NCI-H1417 (cell line): Measurements from ENCODE around the gene GLRX.
"Not testable (repeated sequence)": the region's sequence is repeated elsewhere in the genome, so short reads cannot be mapped to it uniquely, and the experiment has no call there.

Source experiments
- DNase-seq, 3 experiments: peaks; one replicate each; lab custom pipeline; 2025; lab: John Stamatoyannopoulos, UW

GLRX gene, protein sequence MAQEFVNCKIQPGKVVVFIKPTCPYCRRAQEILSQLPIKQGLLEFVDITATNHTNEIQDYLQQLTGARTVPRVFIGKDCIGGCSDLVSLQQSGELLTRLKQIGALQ

DNA sequence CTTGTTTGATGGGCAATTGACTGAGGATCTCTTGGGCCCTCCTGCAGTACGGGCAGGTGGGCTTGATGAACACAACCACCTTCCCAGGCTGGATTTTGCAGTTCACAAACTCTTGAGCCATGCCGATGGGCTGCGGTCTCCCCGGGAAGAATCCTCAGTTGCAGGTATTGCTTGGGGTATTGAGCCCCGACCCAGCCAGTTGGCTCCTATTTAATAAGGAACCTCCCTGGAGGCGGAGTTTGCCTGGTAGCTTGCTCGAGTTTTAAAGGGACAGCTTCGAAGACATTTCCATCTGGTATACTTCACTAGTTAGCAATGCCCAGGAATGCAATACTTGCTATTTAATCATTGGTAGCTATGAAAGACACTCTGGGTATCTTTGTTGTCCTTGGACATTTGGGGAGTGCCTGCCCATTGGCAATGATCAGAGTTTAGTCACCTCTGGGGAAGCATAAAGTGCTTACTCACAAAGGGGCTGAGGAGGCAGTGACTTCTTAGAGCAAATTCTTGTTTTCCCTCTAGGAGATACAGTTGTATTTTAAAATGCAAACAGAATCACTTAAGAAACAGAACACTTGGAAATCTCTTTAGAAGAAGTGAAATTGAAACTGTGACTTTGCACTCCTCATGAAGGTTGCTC is at the start of gene GLRX:
GLRX (minus strand) TSS at position 185 of the 640 bp plus-strand sequence; CDS start at position 121, 64 bp downstream.
- DNase-seq, result peak; percentile 63 to 68 (median 67)

DNA sequence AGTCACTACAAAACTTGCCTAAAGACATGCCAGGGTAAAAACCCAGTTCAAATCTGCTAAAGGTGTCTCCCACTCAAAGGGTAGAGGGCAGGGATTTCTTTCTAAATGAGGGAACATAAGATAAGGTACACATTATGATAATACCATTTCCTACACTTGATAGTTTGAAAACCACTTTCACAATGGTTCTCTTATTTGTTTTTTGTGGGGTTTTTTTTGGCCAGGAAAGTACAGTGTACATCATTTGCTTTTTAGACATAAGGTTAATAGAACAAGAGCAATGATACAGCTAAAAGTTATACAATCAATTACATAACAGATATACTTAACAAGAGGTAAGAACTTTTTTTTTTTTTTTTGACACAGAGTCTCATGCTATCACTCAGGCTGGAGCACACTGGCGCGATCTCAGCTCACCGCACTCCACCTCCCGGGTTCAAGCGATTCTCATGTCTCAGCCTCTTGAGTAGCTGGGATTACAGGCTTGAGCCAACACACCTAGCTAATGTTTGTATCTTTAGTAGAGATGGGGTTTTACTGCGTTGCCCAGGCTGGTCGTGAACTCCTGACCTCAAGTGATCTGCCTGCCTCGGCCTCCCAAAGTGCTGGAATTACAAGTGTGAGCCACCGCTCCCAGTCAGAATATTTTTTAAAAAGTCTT is 48.8 kb upstream of the GLRX start:
- no peak for DNase-seq

- DNase-seq, result no peak
Measured at GRCh38 chr5:95870105-95870672, 47.7 kb upstream of the GLRX start.

- not testable (repeated sequence) for DNase-seq
Measured at GRCh38 chr5:95869173-95869855, 46.8 kb upstream of the GLRX start.

- no peak for DNase-seq
Measured at GRCh38 chr5:95868136-95868535, 45.6 kb upstream of the GLRX start.

DNA sequence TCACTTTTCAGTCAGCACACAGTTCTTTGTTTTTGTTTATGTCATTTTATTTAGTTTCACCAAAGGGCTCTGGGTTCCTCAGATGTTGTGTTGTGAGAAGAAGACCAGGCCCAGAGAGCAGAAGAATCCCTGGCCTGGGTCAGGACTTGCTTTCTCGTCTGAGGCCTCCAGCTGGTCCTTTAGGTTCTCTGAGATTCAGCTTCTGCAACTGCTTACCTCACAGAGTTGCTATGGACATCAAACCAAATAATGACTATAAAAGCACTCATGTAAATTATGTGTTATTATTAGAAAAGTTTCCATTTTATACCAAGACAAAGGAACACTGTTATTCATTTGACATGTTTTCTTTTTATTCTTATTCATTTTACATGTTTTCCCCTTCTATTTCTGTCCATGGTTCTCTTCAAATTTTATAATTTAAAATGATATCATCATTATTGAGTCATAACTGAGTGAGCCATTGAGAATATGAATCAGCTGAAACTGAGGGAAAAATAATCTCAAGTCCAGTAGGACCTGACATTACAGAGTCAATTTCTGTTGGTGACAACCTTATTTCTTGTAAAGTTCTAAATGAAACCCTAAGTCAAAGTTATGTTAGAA is 44.0 kb upstream of the GLRX start:
- no peak for DNase-seq

GRCh38 chr5:95864944-95865504 is 42.5 kb upstream of the GLRX start:
- DNase-seq, result no peak

GRCh38 chr5:95864456-95864855 is 41.9 kb upstream of the GLRX start:
- DNase-seq, result no peak

DNA sequence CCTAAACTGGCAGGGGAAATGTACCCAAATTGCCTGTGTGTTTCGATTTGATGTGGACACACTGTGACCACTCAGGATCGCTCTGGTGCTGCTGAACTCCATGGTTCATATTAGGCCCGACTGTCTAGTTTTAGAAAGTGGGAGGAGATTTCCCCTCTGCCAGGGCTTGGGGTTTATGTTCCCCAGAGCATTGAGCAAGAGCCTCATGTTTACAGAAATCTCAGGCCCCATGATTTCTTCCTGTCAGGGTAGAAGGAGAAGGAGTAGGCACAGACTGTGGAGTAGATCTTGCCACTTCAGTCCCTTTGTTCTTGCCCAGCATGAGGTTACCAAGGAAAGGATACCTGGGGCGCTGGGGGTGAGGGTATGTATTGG is 40.8 kb upstream of the GLRX start:
- peak in 1 of 3 experiments; percentile 3 for DNase-seq

DNA sequence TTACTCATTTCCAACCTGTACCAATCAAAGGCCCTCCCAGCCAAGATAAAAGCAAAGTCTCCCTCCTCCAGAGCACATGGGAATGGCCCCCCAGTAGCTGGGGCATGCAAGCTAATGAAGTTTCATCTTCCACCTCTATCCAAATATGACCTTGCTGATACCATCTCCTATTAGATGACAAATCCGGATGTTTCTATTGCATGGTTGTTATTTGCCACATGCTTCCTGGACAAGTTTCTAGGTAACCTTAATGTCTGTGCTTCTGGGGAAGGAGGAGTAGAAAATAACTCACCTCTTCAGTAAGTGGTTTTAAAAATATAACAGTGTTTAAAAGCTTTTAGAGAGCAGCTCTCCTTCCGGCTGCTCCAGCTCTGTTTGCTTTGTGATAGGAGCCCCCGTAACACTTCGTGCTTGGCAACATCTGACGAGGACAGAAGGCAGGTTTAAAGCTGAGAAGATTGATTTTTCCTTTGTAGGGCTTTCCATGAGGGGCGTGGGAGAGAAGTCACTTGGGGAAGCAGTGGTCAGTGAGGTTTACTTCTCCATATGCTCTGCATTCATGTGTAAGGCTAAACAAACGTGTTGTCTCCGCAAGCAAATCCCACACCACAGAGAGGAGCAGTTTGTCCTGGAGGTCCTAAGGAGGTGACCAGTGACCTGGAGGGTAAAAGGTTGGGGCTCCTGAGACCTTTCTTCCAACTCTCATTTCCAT is 40.3 kb upstream of the GLRX start:
- peak in 2 of 3 experiments; percentile 8 to 42 for DNase-seq

DNA sequence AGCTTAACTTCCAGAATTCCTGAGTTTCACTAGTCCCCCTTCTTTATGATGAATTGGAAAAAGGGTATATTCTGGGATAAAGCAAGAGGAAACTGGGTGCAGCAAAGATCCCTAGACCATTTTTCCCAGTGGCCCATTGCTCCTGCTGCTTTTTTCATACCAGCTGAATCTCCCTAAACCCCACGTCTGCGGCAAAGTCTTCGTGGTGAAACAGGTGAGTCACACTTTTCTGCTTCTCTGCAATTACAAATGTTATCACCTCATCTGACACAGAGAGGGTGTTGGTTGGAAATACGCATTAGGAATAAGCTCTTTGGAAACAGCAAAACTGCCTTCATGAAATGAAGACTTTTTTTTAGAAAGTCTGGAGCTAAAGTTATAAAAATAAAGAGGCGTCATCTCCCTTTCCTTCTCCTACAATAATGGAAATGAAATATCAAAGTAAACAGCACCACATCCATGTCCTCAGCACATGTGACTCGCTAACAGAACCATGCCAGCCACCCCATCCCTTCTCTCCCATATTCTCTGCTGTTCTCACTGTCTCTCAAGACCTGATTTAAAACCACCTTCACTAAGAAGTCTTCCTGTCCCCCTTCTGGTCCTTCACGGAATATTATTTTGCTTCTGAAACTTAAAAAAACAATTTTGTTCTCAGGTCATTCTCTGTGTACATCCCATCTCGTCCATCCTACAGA is 39.5 kb upstream of the GLRX start:
- no peak for DNase-seq

DNA sequence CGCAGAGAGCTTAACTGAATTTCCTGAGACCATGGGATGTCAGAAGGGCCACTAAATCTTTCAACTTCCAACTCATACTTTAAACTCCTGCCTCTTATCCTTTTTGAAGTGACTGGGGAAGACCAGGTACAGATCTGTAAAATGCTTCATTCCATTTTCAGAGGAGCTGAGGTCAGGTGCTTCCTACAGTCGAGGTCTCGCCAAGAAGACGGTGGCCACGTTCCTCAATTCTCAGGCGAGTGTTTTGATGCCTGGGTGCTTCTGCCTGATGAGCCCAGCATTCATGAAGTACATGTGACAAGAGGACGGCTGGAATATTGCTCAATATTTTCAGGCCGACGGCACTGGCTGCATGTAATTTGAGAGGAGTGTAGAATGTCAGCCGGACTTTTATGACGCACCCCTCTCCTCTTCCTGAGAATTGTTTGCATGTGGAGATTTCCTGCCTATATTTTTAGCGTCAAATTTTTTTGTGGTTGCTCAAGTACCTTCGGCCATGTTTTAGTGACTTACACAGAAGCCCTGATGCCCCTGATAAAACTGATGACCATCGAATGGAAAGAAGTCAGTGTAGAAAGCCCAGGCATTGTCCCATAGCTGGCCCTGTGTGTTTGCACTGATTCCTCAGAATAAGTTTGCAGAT is 38.8 kb upstream of the GLRX start:
- peak in 2 of 3 experiments; percentile 6 to 63 for DNase-seq

- DNase-seq, result peak in 2 of 3 experiments; percentile 15 to 47
Measured at GRCh38 chr5:95859661-95860060, 37.1 kb upstream of the GLRX start.

DNA sequence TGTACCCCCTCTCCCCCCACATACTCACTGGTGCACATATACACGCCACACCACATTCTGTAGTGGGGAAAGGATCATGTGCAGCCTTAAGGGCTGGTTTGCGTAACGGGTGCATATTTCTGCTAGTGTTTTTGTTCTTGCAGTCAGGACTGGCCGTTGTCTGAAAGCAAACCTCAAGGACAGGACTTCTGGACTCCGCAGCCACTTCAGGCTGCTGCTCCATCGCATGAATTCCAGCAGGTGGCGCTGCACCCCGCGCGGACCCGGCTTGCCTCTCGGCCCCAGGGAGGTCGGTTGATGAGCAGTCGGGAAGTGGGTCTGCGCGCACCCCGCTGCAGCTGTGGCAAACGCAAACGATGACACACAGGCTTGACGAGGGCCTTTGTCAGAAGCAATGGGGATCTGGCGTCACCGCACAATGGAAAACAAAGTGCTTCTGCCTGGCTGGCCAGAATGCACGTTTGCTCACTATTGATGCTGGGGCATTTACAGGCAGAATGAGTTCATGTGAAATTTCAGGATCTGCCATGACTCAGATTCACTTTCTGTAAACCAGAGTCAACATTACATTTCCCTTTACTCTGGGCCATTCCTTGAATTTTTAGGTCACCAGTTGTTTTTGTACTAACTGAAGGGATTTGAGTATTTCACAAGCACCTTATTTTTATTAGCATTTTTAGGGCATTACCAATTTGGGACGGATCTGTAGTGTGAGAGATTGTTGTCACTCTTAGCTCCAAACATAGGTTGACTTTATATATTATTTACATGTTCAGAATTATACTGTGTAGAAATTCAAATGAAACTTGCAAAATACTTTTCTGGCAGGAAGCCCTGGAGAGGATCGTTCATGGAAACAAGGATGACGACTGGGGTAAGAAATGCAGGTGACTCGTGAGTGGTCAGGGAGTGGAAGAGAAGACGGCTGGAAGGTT is 36.4 kb upstream of the GLRX start:
- DNase-seq, result peak; percentile 71 to 89 (median 76)

DNA sequence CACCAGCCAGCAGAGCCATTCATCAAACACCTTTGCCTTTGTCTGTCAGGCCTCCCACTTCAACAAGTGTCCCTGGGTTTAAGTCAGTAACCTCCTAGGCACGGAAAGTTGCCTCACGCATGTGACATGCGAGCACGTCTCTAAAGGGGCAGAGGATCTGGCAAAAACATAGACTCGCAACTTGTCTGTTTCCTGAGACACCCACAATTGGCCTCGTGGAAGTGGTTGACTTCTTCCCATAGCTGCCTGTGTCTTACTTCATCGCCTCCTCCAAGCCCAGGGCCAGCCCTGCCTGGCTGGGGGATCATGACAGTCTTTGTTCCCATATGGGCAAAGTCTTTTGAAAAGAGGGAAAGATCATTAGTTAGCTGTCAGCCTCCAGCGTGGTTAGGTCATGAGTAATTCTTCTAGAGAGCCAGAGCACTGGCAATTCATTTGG is 35.5 kb upstream of the GLRX start:
- peak in 2 of 3 experiments; percentile 30 to 56 for DNase-seq

- DNase-seq, result peak in 1 of 3 experiments; percentile 16
Measured at GRCh38 chr5:95857185-95857945, 34.8 kb upstream of the GLRX start.

DNA sequence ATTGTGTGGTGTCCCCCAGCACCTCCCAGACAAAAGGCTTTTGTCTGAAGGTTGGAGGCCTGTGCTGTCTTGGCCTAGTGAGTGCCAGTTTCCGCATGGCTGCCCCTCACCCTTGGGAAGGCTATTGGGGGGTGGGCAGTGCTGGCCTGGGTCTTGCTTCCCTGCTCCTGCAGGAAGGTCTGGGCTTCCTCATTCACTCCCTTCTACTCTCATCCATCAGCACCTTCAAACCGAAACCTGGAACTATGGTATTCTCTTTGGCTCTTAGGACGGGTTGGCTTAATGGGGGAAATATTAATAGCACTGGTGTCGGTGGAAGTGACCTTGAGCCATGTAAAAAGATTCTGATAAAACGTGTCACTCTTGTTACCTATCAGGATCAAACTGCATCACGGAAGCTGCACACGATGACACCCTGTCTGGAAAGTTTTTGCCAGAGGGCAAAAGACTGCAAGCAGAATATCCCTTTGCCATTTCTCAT is 34.0 kb upstream of the GLRX start:
- no peak for DNase-seq

- DNase-seq, result no peak
Measured at GRCh38 chr5:95853490-95853889, 31.0 kb upstream of the GLRX start.
